Stimulated activated CD8-positive, alpha-beta memory T cell treated with anti-CD3 and anti-CD28 coated beads, Interleukin-4, amount 100 ng/mL, for 48 hours (primary cell): ENCODE results near the gene RNU6-1.

Experiments used
- DNase-seq: peaks from one replicate; pipeline ENCODE4 v3.0.0-alpha.2; 2020

Gene RNU6-1

GRCh38 chr15:67799801-67800205 is 40.0 kb downstream of the RNU6-1 start:
- DNase-seq: no peak

- DNase-seq: no peak
These were observed 43.4 kb downstream of the RNU6-1 start for GRCh38 chr15:67796196-67797127.

- DNase-seq: peak; percentile 77
These were observed 44.8 kb downstream of the RNU6-1 start for GRCh38 chr15:67794832-67795574.

GRCh38 chr15:67792250-67792942 is 47.4 kb downstream of the RNU6-1 start:
- DNase-seq: no peak

- no peak for DNase-seq
These were observed 49.1 kb downstream of the RNU6-1 start for GRCh38 chr15:67790610-67791319.
